Measurements from ENCODE around the gene OR56A5. TPM values are rescaled to one million over a fixed set of nuclear protein-coding genes. Genes with fewer than 3 reads are reported as not detected.

The OR56A5 gene
- total and polyA plus RNA-seq, 2 donors (not counting 1 experiment from before 2014, with no cell fraction given), result not detected

GRCh38 chr11:5923794-5924193 lies 44.5 kb downstream of the OR56A5 start:
- Mint-ChIP-seq H3K4me3 (no peak overlapping the region), H3K27ac (no peak overlapping the region), H3K9me3 (ENCODE audit: insufficient read depth) (peaks cover 7% of the 10 kb centered on the region), H3K27me3 (no peaks in the 10 kb centered on the region), H3K4me1 (no peaks in the 10 kb centered on the region)
- Histone ChIP-seq H3K79me2 (ENCODE audit: control insufficient read depth, insufficient read depth, low read length) (no peaks in the 10 kb centered on the region), H3K9me3 (ENCODE audit: control extremely low read depth in 1 of 3, control insufficient read depth in 2 of 3, insufficient read depth in 1 of 3, low read length in 2 of 3) (peaks cover 0 to 17% (median 2%) of the 10 kb centered on the region in 3 donors), H4K20me1 (ENCODE audit: control insufficient read depth, insufficient read depth, low read length, poor library complexity, severe bottlenecking) (no peaks in the 10 kb centered on the region), H2AFZ (ENCODE audit: insufficient read depth, low read depth, low read length, poor library complexity, severe bottlenecking) (no peak overlapping the region), H3K27me3 (replicated peaks in 1 of 4; ENCODE audit: control extremely low read depth in 1 of 4, control insufficient read depth in 3 of 4, insufficient read depth in 4 of 4, low read length in 3 of 4) (no peaks in the 10 kb centered on the region), H3K9ac (ENCODE audit: low read length) (no peak overlapping the region), H3K4me3 (ENCODE audit: control extremely low read depth in 1 of 5, extremely low read depth in 1 of 5, insufficient read depth in 1 of 5, low read depth in 2 of 5, low read length in 4 of 5) (no peak overlapping the region), H3K36me3 (replicated peaks in 1 of 2; ENCODE audit: control extremely low read depth in 1 of 2, control insufficient read depth in 1 of 2, extremely low read depth in 1 of 2, insufficient read depth in 2 of 2, low read length in 1 of 2) (no peaks in the 10 kb centered on the region), H3K4me1 (ENCODE audit: control insufficient read depth in 2 of 2, insufficient read depth in 2 of 2, low read length in 2 of 2) (no peaks in the 10 kb centered on the region), H3K4me2 (replicated peaks; ENCODE audit: low read depth, low read length, poor library complexity, severe bottlenecking) (no peak overlapping the region), H3K27ac (ENCODE audit: low read length in 2 of 2) (no peak overlapping the region)
- CTCF ChIA-PET, result no interaction called here
- DNase-seq (no peak), ATAC-seq (ENCODE audit: low read depth) (no peak)
- TF ChIP-seq EZH2 (IDR thresholded peaks at IDR 0.05; ENCODE audit: borderline replicate concordance, insufficient read depth, low read depth, low read length, poor library complexity, severe bottlenecking), result no peak
- no peak for TF ChIP-seq CTCF (IDR thresholded peaks at IDR 0.05)
- intact Hi-C loops (cut with micrococcal nuclease), result no loop called here
- POLR2A ChIA-PET, result no interaction called here

- H3K27me3 Mint-ChIP-seq, result no peaks in the 10 kb centered on the region
- Histone ChIP-seq H3K4me2 (replicated peaks; ENCODE audit: low read depth, low read length, poor library complexity, severe bottlenecking) (no peak overlapping the region), H3K9ac (ENCODE audit: low read length) (no peak overlapping the region), H3K9me3 (ENCODE audit: control extremely low read depth in 1 of 3, control insufficient read depth in 2 of 3, insufficient read depth in 1 of 3, low read length in 2 of 3) (peaks cover 0 to 13% (median 2%) of the 10 kb centered on the region in 3 donors), H3K4me3 (ENCODE audit: control extremely low read depth in 1 of 5, extremely low read depth in 1 of 5, insufficient read depth in 1 of 5, low read depth in 2 of 5, low read length in 4 of 5) (no peak overlapping the region), H3K36me3 (replicated peaks in 1 of 2; ENCODE audit: control extremely low read depth in 1 of 2, control insufficient read depth in 1 of 2, extremely low read depth in 1 of 2, insufficient read depth in 2 of 2, low read length in 1 of 2) (no peaks in the 10 kb centered on the region), H3K79me2 (ENCODE audit: control insufficient read depth, insufficient read depth, low read length) (no peaks in the 10 kb centered on the region), H3K27ac (ENCODE audit: low read length in 2 of 2) (no peak overlapping the region), H3K27me3 (replicated peaks in 1 of 4; ENCODE audit: control extremely low read depth in 1 of 4, control insufficient read depth in 3 of 4, insufficient read depth in 4 of 4, low read length in 3 of 4) (no peaks in the 10 kb centered on the region), H4K20me1 (ENCODE audit: control insufficient read depth, insufficient read depth, low read length, poor library complexity, severe bottlenecking) (no peaks in the 10 kb centered on the region), H3K4me1 (ENCODE audit: control insufficient read depth in 2 of 2, insufficient read depth in 2 of 2, low read length in 2 of 2) (no peaks in the 10 kb centered on the region), H2AFZ (ENCODE audit: insufficient read depth, low read depth, low read length, poor library complexity, severe bottlenecking) (no peak overlapping the region)
- intact Hi-C loops (cut with micrococcal nuclease), result no loop called here
- no peak overlapping the region for H3K27ac Mint-ChIP-seq
- no peaks in the 10 kb centered on the region for H3K4me1 Mint-ChIP-seq
- TF ChIP-seq EZH2 (IDR thresholded peaks at IDR 0.05; ENCODE audit: borderline replicate concordance, insufficient read depth, low read depth, low read length, poor library complexity, severe bottlenecking), result no peak
- TF ChIP-seq CTCF (IDR thresholded peaks at IDR 0.05), result no peak
- H3K9me3 Mint-ChIP-seq (ENCODE audit: insufficient read depth), result peaks cover 6% of the 10 kb centered on the region
- no peak for ATAC-seq (ENCODE audit: low read depth)
- H3K4me3 Mint-ChIP-seq, result no peak overlapping the region
- DNase-seq, result no peak
- ChIA-PET CTCF (no interaction called here), POLR2A (no interaction called here)
Measured at GRCh38 chr11:5923427-5923776, 44.9 kb downstream of the OR56A5 start.

All from B cell (primary cell).